Measurements from ENCODE around the gene MAMLD1. TPM values are rescaled to one million over a fixed set of nuclear protein-coding genes. Genes with fewer than 3 reads are reported as not detected.

Gene MAMLD1
- total and polyA plus RNA-seq, 2 donors (not counting 3 experiments of a cell fraction or from before 2014, with no cell fraction given), result 2.5 to 5.6 TPM

GRCh38 chrX:150499240-150499639 lies 136.1 kb downstream of the MAMLD1 start:
- no peak overlapping the region for H3K4me2 ChIP-seq (ENCODE audit: insufficient read depth, low read length)
- H3K27me3 ChIP-seq (ENCODE audit: control insufficient read depth in 2 of 2, insufficient read depth in 2 of 2, low read length in 2 of 2), result no peaks in the 10 kb centered on the region
- H3K79me2 ChIP-seq (ENCODE audit: control insufficient read depth, insufficient read depth, low read length), result no peaks in the 10 kb centered on the region
- H4K20me1 ChIP-seq (replicated peaks; ENCODE audit: control insufficient read depth, extremely low read depth, insufficient read depth, low read length), result no peaks in the 10 kb centered on the region
- ChIA-PET CTCF (interaction anchor here (0.6 kb wide), 1 partner anchor 264 kb away, joined by 5 read pairs; no protein-coding TSS in a partner anchor), POLR2A (no interaction called here)
- H3K4me1 ChIP-seq (ENCODE audit: control insufficient read depth, extremely low read depth, insufficient read depth, low read length), result peaks cover 6% of the 10 kb centered on the region
- DNase-seq (ENCODE audit: low read depth, low spot score), result no peak
- no peaks in the 10 kb centered on the region for H3K9me1 ChIP-seq (replicated peaks; ENCODE audit: control insufficient read depth, extremely low read depth, insufficient read depth, low read length)
- no peaks in the 10 kb centered on the region for H3K36me3 ChIP-seq (ENCODE audit: control insufficient read depth in 2 of 2, extremely low read depth in 1 of 2, insufficient read depth in 2 of 2, low read length in 2 of 2)
- H3K9me3 ChIP-seq (replicated peaks; ENCODE audit: control insufficient read depth, insufficient read depth, low read length), result no peaks in the 10 kb centered on the region
- H2AFZ ChIP-seq (ENCODE audit: low read depth, low read length), result no peak overlapping the region
- H3K4me3 ChIP-seq (replicated peaks in 1 of 3; ENCODE audit: insufficient read depth in 1 of 3, low read depth in 1 of 3, low read length in 3 of 3), result no peak overlapping the region
- intact Hi-C loops (cut with micrococcal nuclease), result no loop called here
- no peak for FAIRE-seq
- H3K9ac ChIP-seq (replicated peaks; ENCODE audit: extremely low read depth, insufficient read depth, low read length), result no peak overlapping the region
- BruUV-seq (replicated peaks), result no TSS peak
- dilution Hi-C loops (cut with MboI; ENCODE audit: extremely low pct_ligation_motif_present, low sequenced_read_pairs), result no loop called here
- no peak for TF ChIP-seq JUN (IDR thresholded peaks at IDR 0.05; ENCODE audit: borderline replicate concordance, insufficient read depth, insufficient read length, low read depth)
- no peak for TF ChIP-seq MYC (IDR thresholded peaks at IDR 0.05; ENCODE audit: low read depth, low read length)
- no peak for TF ChIP-seq POLR2AphosphoS5 (IDR thresholded peaks at IDR 0.05; ENCODE audit: insufficient read depth, low read depth, low read length)
- TF ChIP-seq POLR2A (IDR thresholded peaks at IDR 0.05; ENCODE audit: low read depth, low read length), result no peak
- no peak for TF ChIP-seq CTCF (IDR thresholded peaks at IDR 0.05; ENCODE audit: extremely low read depth in 1 of 2, insufficient read depth in 1 of 2, low read depth in 1 of 2, low read length in 2 of 2)
- TF ChIP-seq MAX (IDR thresholded peaks at IDR 0.05; ENCODE audit: insufficient read depth, insufficient read length), result no peak
- TF ChIP-seq EZH2 (IDR thresholded peaks at IDR 0.05; ENCODE audit: borderline replicate concordance, low read depth, low read length, severe bottlenecking), result no peak
- TF ChIP-seq GATA2 (IDR thresholded peaks at IDR 0.05; ENCODE audit: insufficient read depth, insufficient read length, low read depth, low read length), result no peak
- TF ChIP-seq FOS (IDR thresholded peaks at IDR 0.05; ENCODE audit: borderline replicate concordance, insufficient read depth, low read length), result no peak
- H3K27ac ChIP-seq (ENCODE audit: insufficient read depth, low read depth, low read length), result no peak overlapping the region

Measured in endothelial cell of umbilical vein (primary cell).